ENCODE results near the gene DIS3L2.
"Not testable (repeated sequence)": the region's sequence is repeated elsewhere in the genome, so short reads cannot be mapped to it uniquely, and the experiment has no call there.

GRCh38 chr2:232331641-232332040, 370.1 kb downstream of the DIS3L2 start:
- not testable (repeated sequence) for TF ChIP-seq CTCF (IDR thresholded peaks at IDR 0.05; ENCODE audit: low read length); EZH2 (IDR thresholded peaks at IDR 0.05; ENCODE audit: borderline replicate concordance, low read length)

Data from OCI-LY1 (cell line).